Caki2 (cell line): ENCODE data around the gene GIMAP6. TPM values are rescaled to one million over a fixed set of nuclear protein-coding genes. Genes with fewer than 3 reads are reported as not detected.
"Not testable (repeated sequence)": the region's sequence is repeated elsewhere in the genome, so short reads cannot be mapped to it uniquely, and the experiment has no call there.

ENCODE experiments used
- DNase-seq: peaks from one replicate; pipeline ENCODE4 v3.0.0-alpha.2; 2015; ENCODE audit warnings: low read depth
- in situ Hi-C: cut with HindIII; loops from 2 replicates; pipeline ENCODE4 v1.10.0; 2016; ENCODE audit warnings: low sequenced_read_pairs, low pct_unique_long_range_greater_than_20kb, mixed read lengths
- total RNA-seq: library from RNA; depleted of rRNA; stranded (reverse); fragments of >200 nt; shearing (Covaris generic); gene quantifications from 2 replicates; pipeline ENCODE4 v1.2.3, GENCODE V29; 2014; ENCODE audit warnings: low replicate concordance; rRNA removed

GIMAP6 gene
- not detected in 2 replicates for total RNA-seq

- no peak for DNase-seq
- in situ Hi-C loops: no loop called here
These were observed at the start of gene GIMAP6 for GRCh38 chr7:150631866-150632864. Gene GIMAP6, minus strand, starts transcription at chr7:150632385. Its CDS starts 2,243 bp downstream, at chr7:150630142.

GRCh38 chr7:150680364-150680763 lies 48.2 kb upstream of the GIMAP6 start:
- DNase-seq, in situ Hi-C loops: not testable (repeated sequence)

GRCh38 chr7:150678601-150679000 lies 46.4 kb upstream of the GIMAP6 start:
- in situ Hi-C loops, DNase-seq: not testable (repeated sequence)

GRCh38 chr7:150676854-150677253 lies 44.7 kb upstream of the GIMAP6 start:
- DNase-seq, in situ Hi-C loops: not testable (repeated sequence)

GRCh38 chr7:150676276-150676675 lies 44.1 kb upstream of the GIMAP6 start:
- in situ Hi-C loops, DNase-seq: not testable (repeated sequence)

- in situ Hi-C loops: no loop called here
These were observed 43.5 kb upstream of the GIMAP6 start for GRCh38 chr7:150675714-150676113.

GRCh38 chr7:150671798-150672585 lies 39.8 kb upstream of the GIMAP6 start:
- DNase-seq, in situ Hi-C loops: not testable (repeated sequence)

More at GRCh38 chr7:150675714-150676113, 43.5 kb upstream of the GIMAP6 start:
- DNase-seq: no peak

GRCh38 chr7:150668977-150669376 lies 36.8 kb upstream of the GIMAP6 start:
- DNase-seq: no peak
- in situ Hi-C loops: no loop called here

- in situ Hi-C loops: no loop called here
- no peak for DNase-seq
These were observed 36.3 kb upstream of the GIMAP6 start for GRCh38 chr7:150668472-150668911.

GRCh38 chr7:150666412-150666811 lies 34.2 kb upstream of the GIMAP6 start:
- no peak for DNase-seq

GRCh38 chr7:150665896-150666295 lies 33.7 kb upstream of the GIMAP6 start:
- in situ Hi-C loops: no loop called here
- no peak for DNase-seq

More at GRCh38 chr7:150666412-150666811, 34.2 kb upstream of the GIMAP6 start:
- in situ Hi-C loops: no loop called here

- DNase-seq: no peak
- in situ Hi-C loops: no loop called here
These were observed 33.0 kb upstream of the GIMAP6 start for GRCh38 chr7:150665089-150665748.

- in situ Hi-C loops: no loop called here
- DNase-seq: no peak
These were observed 31.8 kb upstream of the GIMAP6 start for GRCh38 chr7:150663802-150664494.

- DNase-seq, in situ Hi-C loops: not testable (repeated sequence)
These were observed 30.6 kb upstream of the GIMAP6 start for GRCh38 chr7:150662821-150663220.

- in situ Hi-C loops: no loop called here
- DNase-seq: no peak
These were observed 28.9 kb upstream of the GIMAP6 start for GRCh38 chr7:150660939-150661613.

GRCh38 chr7:150657526-150657925 lies 25.3 kb upstream of the GIMAP6 start:
- in situ Hi-C loops: no loop called here

GRCh38 chr7:150656047-150656446 lies 23.9 kb upstream of the GIMAP6 start:
- no peak for DNase-seq
- in situ Hi-C loops: no loop called here

More at GRCh38 chr7:150657526-150657925, 25.3 kb upstream of the GIMAP6 start:
- DNase-seq: no peak
